ENCODE results near the gene ANKLE2.
"Not testable (repeated sequence)": the region's sequence is repeated elsewhere in the genome, so short reads cannot be mapped to it uniquely, and the experiment has no call there.

ANKLE2 gene

GRCh38 chr12:132779781-132780353 lies 18.2 kb upstream of the ANKLE2 start:
- no peak overlapping the region for H3K4me3 ChIP-seq (ENCODE audit: low read depth, low read length)
- DNase-seq (ENCODE audit: low read depth): no peak
- TF ChIP-seq CTCF (IDR thresholded peaks at IDR 0.05; ENCODE audit: low read depth, low read length, missing control alignments): no peak

- no peak for TF ChIP-seq CTCF (IDR thresholded peaks at IDR 0.05; ENCODE audit: low read depth, low read length, missing control alignments)
- DNase-seq (ENCODE audit: low read depth): no peak
- no peak overlapping the region for H3K4me3 ChIP-seq (ENCODE audit: low read depth, low read length)
Observed at GRCh38 chr12:132777614-132778013, 16.0 kb upstream of the ANKLE2 start.

- no peak for TF ChIP-seq CTCF (IDR thresholded peaks at IDR 0.05; ENCODE audit: low read depth, low read length, missing control alignments)
- DNase-seq (ENCODE audit: low read depth): no peak
- H3K4me3 ChIP-seq (ENCODE audit: low read depth, low read length): no peak overlapping the region
Observed at GRCh38 chr12:132776816-132777568, 15.4 kb upstream of the ANKLE2 start.

- not testable (repeated sequence) for DNase-seq (ENCODE audit: low read depth); H3K4me3 ChIP-seq (ENCODE audit: low read depth, low read length)
Observed at GRCh38 chr12:132776230-132776625, 14.6 kb upstream of the ANKLE2 start.

GRCh38 chr12:132775502-132776229 lies 14.0 kb upstream of the ANKLE2 start:
- H3K4me3 ChIP-seq (ENCODE audit: low read depth, low read length): no peak overlapping the region
- DNase-seq (ENCODE audit: low read depth): no peak
- no peak for TF ChIP-seq CTCF (IDR thresholded peaks at IDR 0.05; ENCODE audit: low read depth, low read length, missing control alignments)

- DNase-seq (ENCODE audit: low read depth): no peak
- H3K4me3 ChIP-seq (ENCODE audit: low read depth, low read length): no peak overlapping the region
- TF ChIP-seq CTCF (IDR thresholded peaks at IDR 0.05; ENCODE audit: low read depth, low read length, missing control alignments): no peak
Observed at GRCh38 chr12:132774646-132775275, 13.1 kb upstream of the ANKLE2 start.

- DNase-seq (ENCODE audit: low read depth): no peak
- TF ChIP-seq CTCF (IDR thresholded peaks at IDR 0.05; ENCODE audit: low read depth, low read length, missing control alignments): no peak
- H3K4me3 ChIP-seq (ENCODE audit: low read depth, low read length): no peak overlapping the region
Observed at GRCh38 chr12:132774159-132774558, 12.5 kb upstream of the ANKLE2 start.

Data from GM12864 (cell line).